ENCODE data around the gene DIAPH3.

DNA sequence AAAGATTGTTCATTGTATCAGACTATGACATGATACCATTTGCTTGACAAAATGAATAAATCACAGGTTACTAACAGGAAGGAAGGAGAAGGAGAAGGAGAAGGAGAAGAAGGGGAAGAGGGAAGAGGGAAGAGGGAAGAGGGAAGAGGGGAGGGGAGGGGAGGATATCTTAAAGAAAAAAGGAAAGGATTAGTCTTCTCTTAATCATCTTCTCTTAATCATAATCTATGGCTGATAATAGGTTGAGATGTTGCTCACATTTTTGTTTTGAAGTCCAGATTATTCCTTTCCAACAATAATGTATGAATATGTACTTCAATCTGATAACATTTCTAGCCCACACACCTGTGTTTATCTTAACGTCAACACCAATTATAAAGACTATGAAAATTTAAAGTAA lies 25.1 kb downstream of the DIAPH3 start:
- TF ChIP-seq, protein P1, sequence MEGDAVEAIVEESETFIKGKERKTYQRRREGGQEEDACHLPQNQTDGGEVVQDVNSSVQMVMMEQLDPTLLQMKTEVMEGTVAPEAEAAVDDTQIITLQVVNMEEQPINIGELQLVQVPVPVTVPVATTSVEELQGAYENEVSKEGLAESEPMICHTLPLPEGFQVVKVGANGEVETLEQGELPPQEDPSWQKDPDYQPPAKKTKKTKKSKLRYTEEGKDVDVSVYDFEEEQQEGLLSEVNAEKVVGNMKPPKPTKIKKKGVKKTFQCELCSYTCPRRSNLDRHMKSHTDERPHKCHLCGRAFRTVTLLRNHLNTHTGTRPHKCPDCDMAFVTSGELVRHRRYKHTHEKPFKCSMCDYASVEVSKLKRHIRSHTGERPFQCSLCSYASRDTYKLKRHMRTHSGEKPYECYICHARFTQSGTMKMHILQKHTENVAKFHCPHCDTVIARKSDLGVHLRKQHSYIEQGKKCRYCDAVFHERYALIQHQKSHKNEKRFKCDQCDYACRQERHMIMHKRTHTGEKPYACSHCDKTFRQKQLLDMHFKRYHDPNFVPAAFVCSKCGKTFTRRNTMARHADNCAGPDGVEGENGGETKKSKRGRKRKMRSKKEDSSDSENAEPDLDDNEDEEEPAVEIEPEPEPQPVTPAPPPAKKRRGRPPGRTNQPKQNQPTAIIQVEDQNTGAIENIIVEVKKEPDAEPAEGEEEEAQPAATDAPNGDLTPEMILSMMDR (IDR thresholded peaks at IDR 0.05) = no peak
- no peak for TF ChIP-seq EZH2phosphoT487 (IDR thresholded peaks at IDR 0.05; ENCODE audit: borderline replicate concordance, low read depth)
- no peak for TF ChIP-seq EP300 (IDR thresholded peaks at IDR 0.05; ENCODE audit: borderline replicate concordance in 1 of 2, low read depth in 1 of 2, low read length in 1 of 2)
- TF ChIP-seq ELF1 (IDR thresholded peaks at IDR 0.05) = no peak
- TF ChIP-seq YY1 (IDR thresholded peaks at IDR 0.05; ENCODE audit: low read depth) = no peak
- no peak for TF ChIP-seq RXRA (IDR thresholded peaks at IDR 0.05; ENCODE audit: borderline replicate concordance, low read depth)
- TF ChIP-seq GABPA (IDR thresholded peaks at IDR 0.05; ENCODE audit: low read depth) = no peak
- TF ChIP-seq, protein P2, sequence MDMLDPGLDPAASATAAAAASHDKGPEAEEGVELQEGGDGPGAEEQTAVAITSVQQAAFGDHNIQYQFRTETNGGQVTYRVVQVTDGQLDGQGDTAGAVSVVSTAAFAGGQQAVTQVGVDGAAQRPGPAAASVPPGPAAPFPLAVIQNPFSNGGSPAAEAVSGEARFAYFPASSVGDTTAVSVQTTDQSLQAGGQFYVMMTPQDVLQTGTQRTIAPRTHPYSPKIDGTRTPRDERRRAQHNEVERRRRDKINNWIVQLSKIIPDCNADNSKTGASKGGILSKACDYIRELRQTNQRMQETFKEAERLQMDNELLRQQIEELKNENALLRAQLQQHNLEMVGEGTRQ (IDR thresholded peaks at IDR 0.05; ENCODE audit: borderline replicate concordance, low read depth, low read length) = no peak
- no peak for TF ChIP-seq RAD21 (IDR thresholded peaks at IDR 0.05; ENCODE audit: low read length)
- TF ChIP-seq POLR2AphosphoS5 (IDR thresholded peaks at IDR 0.05; ENCODE audit: low read depth, low read length) = no peak
- TF ChIP-seq TAF1 (IDR thresholded peaks at IDR 0.05; ENCODE audit: borderline replicate concordance, low read depth, low read length) = no peak
- TF ChIP-seq RFX5 (IDR thresholded peaks at IDR 0.05; ENCODE audit: low read length) = no peak

Data from SK-N-SH (cell line).